Measurements from ENCODE around the gene SYNC.

- TF ChIP-seq CTCF (IDR thresholded peaks at IDR 0.05) (no peak), POLR2A (IDR thresholded peaks at IDR 0.05) (no peak)
Measured at GRCh38 chr1:32718036-32718435, 15.5 kb upstream of the SYNC start.

All from testis (tissue), 2 donors.